Lung (tissue), 12 donors: Measurements from ENCODE around the gene CREB5. TPM values are rescaled to one million over a fixed set of nuclear protein-coding genes. Genes with fewer than 3 reads are reported as not detected.
A peak's percentile ranks its signal among the peaks of the same experiment; 100 is the strongest.

Source experiments
- ATAC-seq: fragments of 200-7000 bp; cut with Tn5 transposase; one replicate; pipeline ENCODE4 v1.9.1; 2020; ENCODE audit warnings: moderate number of reproducible peaks; ENCODE audit not compliant: insufficient read depth, low FRiP score
- DNase-seq, 3 donors: peaks; one replicate each; pipeline ENCODE4 v3.0.0-alpha.2; 2013 to 2017
- H3K27ac ChIP-seq, 2 donors: one replicate each; pipeline ENCODE4 v1.5.1; 2013; ENCODE audit warnings: mild to moderate bottlenecking in 2 of 2, moderate library complexity in 2 of 2, control low read depth in 1 of 2, inconsistent platforms in 1 of 2, low read depth in 1 of 2, low read length in 1 of 2
- H3K27me3 ChIP-seq, 3 donors: one replicate each; pipeline ENCODE4 v1.5.1; 2013; ENCODE audit warnings: low read length in 2 of 3; ENCODE audit not compliant: control insufficient read depth in 3 of 3, insufficient read depth in 3 of 3
- H3K36me3 ChIP-seq, 4 donors: one replicate each; pipeline ENCODE4 v1.5.1; 2013; ENCODE audit warnings: low read length in 4 of 4, mild to moderate bottlenecking in 1 of 4, moderate library complexity in 1 of 4; ENCODE audit not compliant: control insufficient read depth in 4 of 4, insufficient read depth in 4 of 4
- H3K4me1 ChIP-seq, 5 donors: one replicate each; pipeline ENCODE4 v1.5.1; 2013; ENCODE audit warnings: low read length in 5 of 5, mild to moderate bottlenecking in 2 of 5, moderate library complexity in 1 of 5; ENCODE audit not compliant: control insufficient read depth in 5 of 5, insufficient read depth in 5 of 5
- H3K4me3 ChIP-seq: one replicate; pipeline ENCODE4 v1.5.1; 2013; ENCODE audit warnings: mild to moderate bottlenecking, control low read depth, moderate library complexity
- H3K9ac ChIP-seq, 2 donors: one replicate each; pipeline ENCODE4 v1.5.1; 2013; ENCODE audit warnings: low read length in 2 of 2, control low read depth in 1 of 2; ENCODE audit not compliant: insufficient read depth in 1 of 2
- H3K9me3 ChIP-seq, 4 donors: one replicate each; pipeline ENCODE4 v1.5.1; 2013; ENCODE audit warnings: low read length in 3 of 4, mild to moderate bottlenecking in 1 of 4, moderate library complexity in 1 of 4; ENCODE audit not compliant: control insufficient read depth in 4 of 4, insufficient read depth in 3 of 4
- CTCF ChIP-seq: IDR thresholded peaks from 2 replicates; pipeline ENCODE4 v1.5.1; 2012; ENCODE audit warnings: mild to moderate bottlenecking; ENCODE audit errors: control extremely low read depth, extremely low read depth
- WGBS, 2 donors: extraction: QIAGEN DNeasy Blood & Tissue Kit; methylation state at CpG; one replicate each; pipeline ENCODE4 v1.1.7; 2013; 5-methylcytosine and 5-hydroxymethylcytosine counted together
- polyA plus RNA-seq, 2 donors: library from polyadenylated mRNA; stranded (reverse); fragments of 200-250 nt; gene quantifications; one replicate each; pipeline ENCODE4 v1.2.1, GENCODE V29; 2013
- total RNA-seq, 2 donors: library from RNA; depleted of rRNA in 1 of 2; stranded (reverse); fragments of >200 nt in 1 of 2; gene quantifications; one replicate each; pipeline ENCODE4 v1.2.1, GENCODE V29; 2014 to 2021
- donor health status: control.
- donor health status: control.
- donor health status: Bipolar disorder and iron deficiency.
- donor health status: healthy.
- donor health status: DM: yes; HTN: yes; CAD: no.

The CREB5 gene
- total and polyA plus RNA-seq, 4 donors, result 2.7 to 23.1 (median 9.6) TPM

- Histone ChIP-seq H3K4me3 (no peak overlapping the region), H3K9ac (no peak overlapping the region), H3K27me3 (no peaks in the 10 kb centered on the region), H3K27ac (no peak overlapping the region), H3K4me1 (peaks cover 0 to 15% (median 4%) of the 10 kb centered on the region in 5 donors), H3K36me3 (no peaks in the 10 kb centered on the region), H3K9me3 (peaks cover 0 to 2% (median 0%) of the 10 kb centered on the region in 4 donors)
- no peak for TF ChIP-seq CTCF
- DNase-seq (no peak), ATAC-seq (no peak)
- WGBS, 2 donors, result 80 to 91% methylated on average over 4 of the region's 4 CpGs
These were observed 158.6 kb downstream of the CREB5 start for GRCh38 chr7:28570970-28571288.

GRCh38 chr7:28571405-28571804 lies 159.1 kb downstream of the CREB5 start:
- Histone ChIP-seq H3K9ac (no peak overlapping the region), H3K9me3 (peaks cover 0 to 2% (median 0%) of the 10 kb centered on the region in 4 donors), H3K27me3 (no peaks in the 10 kb centered on the region), H3K4me3 (no peak overlapping the region), H3K4me1 (peaks cover 0 to 15% (median 4%) of the 10 kb centered on the region in 5 donors), H3K36me3 (no peaks in the 10 kb centered on the region), H3K27ac (no peak overlapping the region)
- ATAC-seq (no peak), DNase-seq (no peak)
- WGBS, 2 donors, result 95 to 96% methylated on average over 4 of the region's 4 CpGs
- no peak for TF ChIP-seq CTCF

GRCh38 chr7:28572321-28573058 lies 160.2 kb downstream of the CREB5 start:
- H3K27me3 ChIP-seq, result no peaks in the 10 kb centered on the region
- H3K36me3 ChIP-seq, result no peaks in the 10 kb centered on the region
- 77 to 89% methylated on average over 5 of the region's 5 CpGs for WGBS, 2 donors
- peaks cover 0 to 15% (median 4%) of the 10 kb centered on the region in 5 donors for H3K4me1 ChIP-seq
- no peak overlapping the region for H3K27ac ChIP-seq
- TF ChIP-seq CTCF, result no peak
- no peak overlapping the region for H3K4me3 ChIP-seq
- peaks cover 0 to 2% (median 0%) of the 10 kb centered on the region in 4 donors for H3K9me3 ChIP-seq
- ATAC-seq (no peak), DNase-seq (peak; percentile 32 to 62 (median 47))
- H3K9ac ChIP-seq, result no peak overlapping the region
